HG03354 (cell line): ENCODE data around the gene TMEM115.

Source experiments
- ATAC-seq: cut with Tn5 transposase; IDR thresholded peaks from one replicate; pipeline ENCODE4 v1.9.1; 2021; ENCODE audit warnings: mild to moderate bottlenecking; ENCODE audit not compliant: unreplicated experiment, poor library complexity, severe bottlenecking

The TMEM115 gene

GRCh38 chr3:50337175-50337861, 22.0 kb downstream of the TMEM115 start:
- ATAC-seq: peak; percentile 80

DNA sequence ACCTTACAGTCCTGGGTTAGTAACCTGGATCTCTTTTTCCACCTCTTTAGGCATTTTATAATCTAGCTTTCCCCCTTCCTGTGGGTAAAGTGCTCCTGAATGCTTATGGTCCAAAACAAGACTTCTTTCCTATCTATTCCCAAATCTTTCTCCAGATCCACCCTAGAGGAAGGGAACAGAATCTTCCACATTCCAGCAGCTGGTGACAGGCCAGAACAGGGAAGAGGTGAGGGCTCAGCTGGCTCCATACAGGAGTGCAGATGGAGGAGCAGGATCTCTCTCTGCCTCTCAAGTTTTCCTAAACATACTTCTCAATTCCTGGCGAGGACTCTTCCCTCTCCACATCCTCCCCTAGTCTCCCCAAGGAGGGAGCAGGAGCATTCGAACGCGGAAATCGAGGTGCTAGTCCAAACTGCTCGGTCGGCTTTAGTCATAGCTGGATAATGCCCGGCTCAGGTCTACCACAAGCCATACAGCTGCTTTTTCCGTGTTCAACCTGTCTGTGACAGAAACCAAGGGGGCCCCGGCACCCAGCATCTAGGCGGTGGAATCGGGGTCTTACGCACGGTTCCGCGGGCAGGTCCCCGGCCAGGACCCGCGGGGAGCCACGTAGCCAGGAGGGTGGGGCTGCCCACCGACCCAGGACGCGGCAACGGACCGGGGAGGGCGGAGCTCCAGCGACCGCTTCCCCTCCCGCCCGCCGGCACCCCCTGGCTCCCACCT, 22.7 kb downstream of the TMEM115 start:
- ATAC-seq: peak; percentile 40

GRCh38 chr3:50334339-50335075, 24.8 kb downstream of the TMEM115 start:
- no peak for ATAC-seq

GRCh38 chr3:50333744-50334328, 25.5 kb downstream of the TMEM115 start:
- no peak for ATAC-seq

DNA sequence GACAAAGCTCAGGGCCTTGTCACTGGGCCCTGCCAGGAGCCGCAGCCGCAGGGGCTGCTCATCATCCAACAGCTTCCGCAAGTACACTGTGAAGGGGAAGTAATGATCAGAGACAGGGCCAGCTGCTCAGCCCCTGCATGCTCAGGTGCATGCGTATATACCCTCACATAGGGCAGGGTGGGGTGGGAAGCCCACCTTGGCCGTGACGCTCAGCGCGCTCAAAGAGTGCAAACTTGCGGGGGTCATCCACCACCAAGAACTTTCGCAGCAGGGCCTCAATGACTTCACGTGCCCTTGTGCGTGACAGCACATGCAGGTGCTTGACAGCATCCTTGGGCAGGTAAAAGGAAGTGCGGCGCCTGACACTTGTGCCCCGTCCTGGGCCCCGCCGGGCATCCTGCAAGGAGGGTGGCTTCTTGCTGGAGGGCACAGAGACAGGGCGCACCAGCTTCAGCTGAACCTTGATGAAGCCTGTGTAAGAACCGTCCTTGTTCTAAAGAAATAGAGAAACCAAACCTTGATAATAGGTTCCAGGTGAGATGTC, 27.9 kb downstream of the TMEM115 start:
- no peak for ATAC-seq

DNA sequence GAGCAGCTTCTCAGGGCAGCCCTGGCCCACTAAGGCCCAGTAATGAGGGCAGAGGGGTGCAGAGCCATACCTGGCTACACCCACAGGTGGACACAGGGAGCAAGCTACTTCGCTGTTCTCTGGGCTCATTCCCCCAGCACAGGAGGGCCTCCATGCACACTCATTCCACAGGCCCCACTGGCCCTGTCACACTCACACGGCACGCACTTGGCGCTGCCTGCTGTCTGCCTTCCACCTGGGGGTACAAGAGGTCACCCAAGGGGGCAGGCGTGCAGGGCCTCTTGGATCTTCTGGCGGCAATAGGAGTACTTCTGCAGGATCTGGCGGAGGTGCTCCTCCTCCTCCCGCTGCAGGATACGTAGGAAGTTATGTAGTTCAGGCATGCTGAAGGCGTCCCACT, 29.0 kb downstream of the TMEM115 start:
- no peak for ATAC-seq

- peak; percentile 90 for ATAC-seq
Observed at GRCh38 chr3:50327943-50328691, 31.2 kb downstream of the TMEM115 start, which contains the start of gene TUSC2. TSS of gene TUSC2 (minus strand) at chr3:50328223. CDS start at chr3:50328099, 124 bp downstream.

DNA sequence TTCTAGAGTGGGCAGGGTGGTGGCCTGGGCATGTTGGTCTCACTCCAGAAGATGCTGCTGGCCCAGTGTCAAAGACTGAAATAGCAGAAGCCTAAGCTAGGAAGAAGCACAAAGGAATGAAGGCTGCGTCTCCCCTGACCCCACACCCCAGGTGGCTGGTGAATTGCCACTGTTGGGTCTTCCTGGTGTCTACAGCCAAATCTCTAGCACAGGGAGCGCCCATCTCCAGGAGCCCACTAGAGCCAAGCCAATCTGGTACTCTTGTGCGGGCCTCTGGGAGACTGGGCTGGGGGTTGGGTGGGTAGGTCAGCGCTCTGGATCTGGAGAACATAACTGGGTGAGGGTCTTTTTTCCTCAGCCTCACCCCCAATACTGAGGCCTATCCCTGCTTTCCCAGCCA, 32.2 kb downstream of the TMEM115 start:
- no peak for ATAC-seq

DNA sequence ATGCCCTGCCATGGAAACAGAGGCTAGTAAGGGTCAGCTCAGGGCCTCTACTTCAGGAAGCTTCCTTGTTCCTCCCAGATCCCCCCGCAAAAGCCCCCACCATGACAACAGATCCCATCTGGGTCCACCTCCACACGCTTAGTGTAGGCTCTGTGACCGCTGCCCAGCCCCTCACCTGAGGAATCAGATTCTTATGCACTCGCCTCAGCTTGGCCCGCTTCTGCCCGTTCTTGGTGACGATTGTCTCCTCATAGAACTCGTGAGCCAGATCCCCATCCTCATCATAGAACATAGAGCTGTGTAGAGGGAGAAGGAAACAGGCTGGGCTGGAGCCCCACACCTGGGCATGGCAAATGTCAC, 33.2 kb downstream of the TMEM115 start:
- ATAC-seq: no peak

DNA sequence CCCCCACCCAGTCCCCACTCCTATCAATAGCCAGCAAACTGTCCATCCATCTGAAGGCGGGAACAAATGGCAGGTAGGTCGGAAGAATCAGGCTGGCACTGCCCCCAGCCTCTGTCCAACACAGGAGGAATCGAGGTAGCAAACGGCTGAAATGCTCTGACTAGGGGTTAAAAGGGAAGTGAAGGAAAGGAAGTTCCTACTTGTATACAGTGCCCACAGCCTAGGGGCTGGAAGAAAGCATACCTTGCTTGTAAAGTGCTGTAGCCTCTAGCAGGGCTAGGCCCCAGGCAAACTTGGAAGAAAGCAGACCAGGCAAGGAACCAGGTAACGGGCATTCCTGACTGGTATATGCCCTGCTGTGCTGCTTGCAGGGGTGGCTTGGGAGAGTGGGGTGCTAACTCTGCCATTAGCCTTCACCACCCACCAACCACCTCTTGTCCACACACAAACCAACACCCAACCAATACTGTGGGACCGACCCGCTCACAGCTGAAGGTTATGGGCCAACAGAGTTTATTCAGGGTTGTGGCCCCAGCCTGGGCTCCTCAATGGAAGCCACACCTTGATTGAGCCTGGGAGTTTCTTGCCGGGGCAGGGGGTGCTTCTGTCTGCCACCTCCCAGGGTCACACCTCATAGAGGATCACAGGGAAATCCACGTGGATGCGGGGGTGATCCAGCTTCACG, 33.7 kb downstream of the TMEM115 start:
- ATAC-seq: no peak

GRCh38 chr3:50325113-50325480, 34.2 kb downstream of the TMEM115 start:
- ATAC-seq: no peak

GRCh38 chr3:50324351-50325112, 34.8 kb downstream of the TMEM115 start:
- ATAC-seq: no peak

- no peak for ATAC-seq
Observed at GRCh38 chr3:50323614-50324199, 35.6 kb downstream of the TMEM115 start.

- ATAC-seq: no peak
Observed at GRCh38 chr3:50323092-50323600, 36.2 kb downstream of the TMEM115 start.

- no peak for ATAC-seq
Observed at GRCh38 chr3:50322386-50323091, 36.8 kb downstream of the TMEM115 start, which contains the start of gene HYAL2. TSS of gene HYAL2 (minus strand) at chr3:50322745. CDS start at chr3:50320489, 2,256 bp downstream.

GRCh38 chr3:50322115-50322385, 37.3 kb downstream of the TMEM115 start:
- no peak for ATAC-seq
